H9 (cell line): ENCODE data around the gene IGBP1. TPM values are rescaled to one million over a fixed set of nuclear protein-coding genes. Genes with fewer than 3 reads are reported as not detected.

Source experiments
- DNase-seq: peaks from one replicate; pipeline ENCODE4 v3.0.0-alpha.2; 2017
- H2AFZ ChIP-seq: one replicate; pipeline ENCODE4 v1.6.1; 2013; ENCODE audit warnings: mild to moderate bottlenecking, low read length, control low read depth, moderate library complexity
- H2AK5ac ChIP-seq: 2 replicates; pipeline ENCODE4 v1.6.1; 2013; ENCODE audit warnings: low read length, control low read depth, mixed read lengths; ENCODE audit not compliant: insufficient read length
- H2BK120ac ChIP-seq: one replicate; pipeline ENCODE4 v1.6.1; 2013; ENCODE audit warnings: low read depth, mild to moderate bottlenecking, low read length, control low read depth, inconsistent platforms; ENCODE audit not compliant: poor library complexity, severe bottlenecking
- H2BK12ac ChIP-seq: 2 replicates; pipeline ENCODE4 v1.6.1; 2013; ENCODE audit warnings: low read length, control low read depth, mixed read lengths, low read depth; ENCODE audit not compliant: insufficient read length
- H2BK15ac ChIP-seq: 2 replicates; pipeline ENCODE4 v1.6.1; 2013; ENCODE audit warnings: low read depth, low read length, control low read depth
- H2BK20ac ChIP-seq: one replicate; pipeline ENCODE4 v1.6.1; 2013; ENCODE audit warnings: low read depth, mild to moderate bottlenecking, low read length, control low read depth, inconsistent platforms; ENCODE audit not compliant: poor library complexity, severe bottlenecking
- H2BK5ac ChIP-seq: 2 replicates; pipeline ENCODE4 v1.6.1; 2013; ENCODE audit warnings: low read length, control low read depth, mixed read lengths; ENCODE audit not compliant: insufficient read length
- H3K14ac ChIP-seq: 2 replicates; pipeline ENCODE4 v1.6.1; 2013; ENCODE audit warnings: low read length, control low read depth; ENCODE audit not compliant: insufficient read depth
- H3K18ac ChIP-seq: 2 replicates; pipeline ENCODE4 v1.6.1; 2013; ENCODE audit warnings: low read depth, mild to moderate bottlenecking, mixed read lengths, low read length, control low read depth; ENCODE audit not compliant: insufficient read length
- H3K23ac ChIP-seq: 2 replicates; pipeline ENCODE4 v1.6.1; 2013; ENCODE audit warnings: low read length, control low read depth, mixed read lengths, low read depth; ENCODE audit not compliant: insufficient read length
- H3K23me2 ChIP-seq: 2 replicates; pipeline ENCODE4 v1.6.1; 2013; ENCODE audit warnings: low read depth, mild to moderate bottlenecking, mixed read lengths, low read length, control low read depth; ENCODE audit not compliant: insufficient read length, poor library complexity, severe bottlenecking
- H3K27ac ChIP-seq: 2 replicates; pipeline ENCODE4 v1.5.1; 2013; ENCODE audit warnings: low read length, control low read depth, mixed read lengths, low read depth; ENCODE audit not compliant: insufficient read length
- H3K27me3 ChIP-seq: 2 replicates; pipeline ENCODE4 v1.6.1; 2013; ENCODE audit warnings: low read length, control low read depth, inconsistent platforms; ENCODE audit not compliant: insufficient read depth
- H3K4ac ChIP-seq: 2 replicates; pipeline ENCODE4 v1.6.1; 2013; ENCODE audit warnings: low read depth, mild to moderate bottlenecking, control low read depth, inconsistent platforms, low read length, moderate library complexity
- H3K4me1 ChIP-seq: 2 replicates; pipeline ENCODE4 v1.6.1; 2013; ENCODE audit warnings: low read length, control low read depth, inconsistent platforms; ENCODE audit not compliant: insufficient read depth
- H3K4me2 ChIP-seq: 2 replicates; pipeline ENCODE4 v1.6.1; 2013; ENCODE audit warnings: low read length, control low read depth, mixed read lengths; ENCODE audit not compliant: insufficient read length, insufficient read depth
- H3K56ac ChIP-seq: 2 replicates; pipeline ENCODE4 v1.6.1; 2013; ENCODE audit warnings: low read depth, mild to moderate bottlenecking, mixed read lengths, low read length, control low read depth; ENCODE audit not compliant: insufficient read length
- H3K79me1 ChIP-seq: 2 replicates; pipeline ENCODE4 v1.6.1; 2013; ENCODE audit warnings: low read depth, mild to moderate bottlenecking, moderate library complexity, low read length, control low read depth, inconsistent platforms; ENCODE audit not compliant: insufficient read depth, poor library complexity, severe bottlenecking
- H3K79me2 ChIP-seq: 2 replicates; pipeline ENCODE4 v1.6.1; 2013; ENCODE audit warnings: low read length, control low read depth, inconsistent platforms; ENCODE audit not compliant: insufficient read depth
- H3K9ac ChIP-seq: 2 replicates; pipeline ENCODE4 v1.6.1; 2013; ENCODE audit warnings: low read length, control low read depth, mixed read lengths; ENCODE audit not compliant: insufficient read length; ENCODE audit errors: extremely low read depth
- H3K9me3 ChIP-seq: one replicate; pipeline ENCODE4 v1.6.1; 2013; ENCODE audit warnings: low read depth, low read length, inconsistent platforms; ENCODE audit not compliant: control insufficient read depth
- H3T11ph ChIP-seq: one replicate; pipeline ENCODE4 v1.6.1; 2013; ENCODE audit warnings: mild to moderate bottlenecking, low read length, control low read depth, inconsistent platforms
- H4K20me1 ChIP-seq: one replicate; pipeline ENCODE4 v1.6.1; 2013; ENCODE audit not compliant: control insufficient read depth, insufficient read length, insufficient read depth
- H4K5ac ChIP-seq: 2 replicates; pipeline ENCODE4 v1.6.1; 2013; ENCODE audit warnings: low read depth, mild to moderate bottlenecking, mixed read lengths, low read length, control low read depth; ENCODE audit not compliant: insufficient read length
- H4K8ac ChIP-seq: replicated peaks from 2 replicates; pipeline ENCODE4 v1.6.1; 2013; ENCODE audit warnings: low read length, control low read depth, mixed read lengths, low read depth; ENCODE audit not compliant: insufficient read length
- H4K91ac ChIP-seq: 2 replicates; pipeline ENCODE4 v1.6.1; 2013; ENCODE audit warnings: low read depth, mild to moderate bottlenecking, moderate library complexity, mixed read lengths, low read length, control low read depth; ENCODE audit not compliant: insufficient read length
- H3K27ac Mint-ChIP-seq, 3 experiments: 2 replicates in 2 of 3; 3 replicates in 1 of 3; pipeline ENCODE4 v1.8.0; 2020 to 2021; ENCODE audit warnings: mixed read lengths in 3 of 3, mild to moderate bottlenecking in 1 of 3, moderate library complexity in 1 of 3
- H3K27me3 Mint-ChIP-seq: 2 replicates; pipeline ENCODE4 v1.8.0; 2021; ENCODE audit warnings: low read depth, mild to moderate bottlenecking, moderate library complexity, mixed read lengths
- H3K36me3 Mint-ChIP-seq, 3 experiments: 2 replicates in 2 of 3; 3 replicates in 1 of 3; pipeline ENCODE4 v1.8.0; 2020 to 2021; ENCODE audit warnings: low read depth in 3 of 3, mixed read lengths in 3 of 3; ENCODE audit not compliant: insufficient read depth in 1 of 3
- H3K4me1 Mint-ChIP-seq, 2 experiments: 2 replicates each; pipeline ENCODE4 v1.8.0; 2020; ENCODE audit warnings: mixed read lengths in 2 of 2
- H3K4me3 Mint-ChIP-seq, 2 experiments: 2 replicates in 1 of 2; 3 replicates in 1 of 2; pipeline ENCODE4 v1.8.0; 2020 to 2021; ENCODE audit warnings: mild to moderate bottlenecking in 2 of 2, mixed read lengths in 2 of 2, moderate library complexity in 1 of 2
- H3K9me3 Mint-ChIP-seq, 2 experiments: 2 replicates in 1 of 2; 3 replicates in 1 of 2; pipeline ENCODE4 v1.8.0; 2020; ENCODE audit warnings: mild to moderate bottlenecking in 2 of 2, mixed read lengths in 2 of 2, moderate library complexity in 1 of 2
- WGBS: extraction: QIAGEN DNeasy Blood & Tissue Kit; methylation state at CpG from one replicate; pipeline ENCODE4 v1.1.7; 2013; ENCODE audit warnings: missing lambda C conversion rate, low lambda C conversion rate, mixed read lengths; ENCODE audit not compliant: insufficient read length; ENCODE audit errors: extremely low coverage; 5-methylcytosine and 5-hydroxymethylcytosine counted together
- total RNA-seq: library from RNA; stranded (reverse); gene quantifications from 2 replicates; pipeline ENCODE4 v1.2.1, GENCODE V29; 2021
- TF ChIP-seq, protein P1 (sequence below): fragments of 200-600 bp; sonication (generic); conservative IDR thresholded peaks from 3 replicates; pipeline ENCODE4 v1.8.0; 2021; ENCODE audit warnings: antibody characterized with exemption, mild to moderate bottlenecking

The IGBP1 gene
- total RNA-seq, 1 experiment from 2014 or later, result 45.0 TPM

DNA sequence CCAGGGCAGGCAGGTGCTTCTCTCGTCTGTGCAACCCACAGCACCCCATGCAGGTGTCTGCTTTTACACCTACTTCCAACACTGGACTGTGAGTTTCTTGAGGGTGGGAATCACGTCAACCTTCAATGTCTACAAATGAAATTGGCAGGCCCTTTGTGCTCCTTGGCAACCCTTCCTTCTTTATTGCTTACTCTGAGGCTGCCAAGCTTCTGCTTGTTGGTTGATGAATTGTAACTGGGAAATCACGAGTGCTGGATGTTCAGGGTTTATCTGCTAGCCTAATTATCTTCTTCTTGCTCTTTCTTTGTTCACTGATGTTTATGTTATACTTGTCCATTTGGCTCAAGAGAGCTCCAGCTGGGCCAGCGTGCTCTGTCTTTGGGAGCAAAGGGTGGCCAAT, 41.5 kb downstream of the IGBP1 start:
- H3K9me3 ChIP-seq, result peaks cover 58% of the 10 kb centered on the region
- no peak overlapping the region for H3K56ac ChIP-seq
- Mint-ChIP-seq H3K27ac (no peak overlapping the region), H3K9me3 (peaks cover 69 to 88% of the 10 kb centered on the region in 2 experiments), H3K4me3 (no peak overlapping the region), H3K36me3 (peaks cover 0 to 5% (median 0%) of the 10 kb centered on the region in 3 experiments; a peak in 4 of 7 replicates), H3K4me1 (peaks cover 37 to 41% of the 10 kb centered on the region in 2 experiments), H3K27me3 (peaks cover 2% of the 10 kb centered on the region)
- no peak overlapping the region for H3K4ac ChIP-seq
- no peak overlapping the region for H2BK12ac ChIP-seq
- H3K18ac ChIP-seq, result no peak overlapping the region
- H3K4me2 ChIP-seq, result no peak overlapping the region
- no peak overlapping the region for H4K91ac ChIP-seq
- H2AFZ ChIP-seq, result no peak overlapping the region
- no peak overlapping the region for H3T11ph ChIP-seq
- H3K4me1 ChIP-seq, result no peaks in the 10 kb centered on the region
- H3K79me1 ChIP-seq, result no peaks in the 10 kb centered on the region
- no CpG with 5 or more reads among the region's 4 CpGs for WGBS
- H4K8ac ChIP-seq, result no peak overlapping the region
- H4K5ac ChIP-seq, result no peak overlapping the region
- DNase-seq, result no peak
- H3K27ac ChIP-seq, result no peak overlapping the region
- H2BK5ac ChIP-seq, result no peak overlapping the region
- H3K23ac ChIP-seq, result no peak overlapping the region
- no peaks in the 10 kb centered on the region for H3K27me3 ChIP-seq
- H4K20me1 ChIP-seq, result no peaks in the 10 kb centered on the region
- H3K14ac ChIP-seq, result no peak overlapping the region
- no peaks in the 10 kb centered on the region; the same call in 1 of the 2 replicates for H3K79me2 ChIP-seq
- TF ChIP-seq, protein P1, sequence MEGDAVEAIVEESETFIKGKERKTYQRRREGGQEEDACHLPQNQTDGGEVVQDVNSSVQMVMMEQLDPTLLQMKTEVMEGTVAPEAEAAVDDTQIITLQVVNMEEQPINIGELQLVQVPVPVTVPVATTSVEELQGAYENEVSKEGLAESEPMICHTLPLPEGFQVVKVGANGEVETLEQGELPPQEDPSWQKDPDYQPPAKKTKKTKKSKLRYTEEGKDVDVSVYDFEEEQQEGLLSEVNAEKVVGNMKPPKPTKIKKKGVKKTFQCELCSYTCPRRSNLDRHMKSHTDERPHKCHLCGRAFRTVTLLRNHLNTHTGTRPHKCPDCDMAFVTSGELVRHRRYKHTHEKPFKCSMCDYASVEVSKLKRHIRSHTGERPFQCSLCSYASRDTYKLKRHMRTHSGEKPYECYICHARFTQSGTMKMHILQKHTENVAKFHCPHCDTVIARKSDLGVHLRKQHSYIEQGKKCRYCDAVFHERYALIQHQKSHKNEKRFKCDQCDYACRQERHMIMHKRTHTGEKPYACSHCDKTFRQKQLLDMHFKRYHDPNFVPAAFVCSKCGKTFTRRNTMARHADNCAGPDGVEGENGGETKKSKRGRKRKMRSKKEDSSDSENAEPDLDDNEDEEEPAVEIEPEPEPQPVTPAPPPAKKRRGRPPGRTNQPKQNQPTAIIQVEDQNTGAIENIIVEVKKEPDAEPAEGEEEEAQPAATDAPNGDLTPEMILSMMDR, result no peak
- H3K23me2 ChIP-seq, result no peaks in the 10 kb centered on the region
- H3K9ac ChIP-seq, result no peak overlapping the region
- H2BK20ac ChIP-seq, result no peak overlapping the region
- no peak overlapping the region for H2BK120ac ChIP-seq
- no peak overlapping the region for H2BK15ac ChIP-seq
- no peak overlapping the region for H2AK5ac ChIP-seq
